ENCODE data around the gene SPTY2D1.
"Not testable (repeated sequence)": the region's sequence is repeated elsewhere in the genome, so short reads cannot be mapped to it uniquely, and the experiment has no call there.

Gene SPTY2D1

GRCh38 chr11:18599739-18600230 is 34.4 kb downstream of the SPTY2D1 start, which contains the start of gene MISFA:
MISFA (plus strand) TSS chr11:18599789; CDS start chr11:18599929, 140 bp downstream.
- H3K27me3 ChIP-seq (ENCODE audit: control insufficient read depth, low read length): no peaks in the 10 kb centered on the region
- TF ChIP-seq EZH2phosphoT487 (IDR thresholded peaks at IDR 0.05; ENCODE audit: borderline replicate concordance, low read length): no peak
- TF ChIP-seq, protein P1, sequence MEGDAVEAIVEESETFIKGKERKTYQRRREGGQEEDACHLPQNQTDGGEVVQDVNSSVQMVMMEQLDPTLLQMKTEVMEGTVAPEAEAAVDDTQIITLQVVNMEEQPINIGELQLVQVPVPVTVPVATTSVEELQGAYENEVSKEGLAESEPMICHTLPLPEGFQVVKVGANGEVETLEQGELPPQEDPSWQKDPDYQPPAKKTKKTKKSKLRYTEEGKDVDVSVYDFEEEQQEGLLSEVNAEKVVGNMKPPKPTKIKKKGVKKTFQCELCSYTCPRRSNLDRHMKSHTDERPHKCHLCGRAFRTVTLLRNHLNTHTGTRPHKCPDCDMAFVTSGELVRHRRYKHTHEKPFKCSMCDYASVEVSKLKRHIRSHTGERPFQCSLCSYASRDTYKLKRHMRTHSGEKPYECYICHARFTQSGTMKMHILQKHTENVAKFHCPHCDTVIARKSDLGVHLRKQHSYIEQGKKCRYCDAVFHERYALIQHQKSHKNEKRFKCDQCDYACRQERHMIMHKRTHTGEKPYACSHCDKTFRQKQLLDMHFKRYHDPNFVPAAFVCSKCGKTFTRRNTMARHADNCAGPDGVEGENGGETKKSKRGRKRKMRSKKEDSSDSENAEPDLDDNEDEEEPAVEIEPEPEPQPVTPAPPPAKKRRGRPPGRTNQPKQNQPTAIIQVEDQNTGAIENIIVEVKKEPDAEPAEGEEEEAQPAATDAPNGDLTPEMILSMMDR (IDR thresholded peaks at IDR 0.05; ENCODE audit: low read depth, low read length, poor library complexity, severe bottlenecking): no peak
- no peaks in the 10 kb centered on the region for H4K20me1 ChIP-seq (ENCODE audit: control insufficient read depth, insufficient read depth, low read depth, low read length)
- H3K79me2 ChIP-seq (ENCODE audit: control insufficient read depth, low read length): no peaks in the 10 kb centered on the region
- no peak within 1 kb of the TSS for H3K27ac ChIP-seq (ENCODE audit: low read depth, low read length)
- H3K9me3 ChIP-seq (ENCODE audit: control insufficient read depth, insufficient read depth, low read length): no peaks in the 10 kb centered on the region
- no peaks in the 10 kb centered on the region for H3F3A ChIP-seq (ENCODE audit: control insufficient read depth, insufficient read depth)
- H3K4me2 ChIP-seq (ENCODE audit: low read length): no peak within 1 kb of the TSS
- H3K4me1 ChIP-seq (ENCODE audit: control insufficient read depth, low read length): no peaks in the 10 kb centered on the region
- H3K4me3 ChIP-seq (ENCODE audit: low read length): no peak within 1 kb of the TSS
- H3K36me3 ChIP-seq (ENCODE audit: control insufficient read depth, low read length): peaks cover 9% of the 10 kb centered on the region; the same call in 1 of the 2 replicates
- H3K9me2 ChIP-seq (replicated peaks; ENCODE audit: control insufficient read depth, low read length): no peaks in the 10 kb centered on the region

- Histone ChIP-seq H3K4me1 (ENCODE audit: control insufficient read depth, low read length) (peaks cover 12% of the 10 kb centered on the region), H3K4me2 (ENCODE audit: low read length) (no peak overlapping the region), H3K36me3 (ENCODE audit: control insufficient read depth, low read length) (peaks cover 9% of the 10 kb centered on the region; the same call in 1 of the 2 replicates), H4K20me1 (ENCODE audit: control insufficient read depth, insufficient read depth, low read depth, low read length) (no peaks in the 10 kb centered on the region), H3K9me2 (replicated peaks; ENCODE audit: control insufficient read depth, low read length) (no peaks in the 10 kb centered on the region), H3K27ac (ENCODE audit: low read depth, low read length) (no peak overlapping the region), H3K79me2 (ENCODE audit: control insufficient read depth, low read length) (peaks cover 29% of the 10 kb centered on the region), H3K4me3 (ENCODE audit: low read length) (no peak overlapping the region), H3K27me3 (ENCODE audit: control insufficient read depth, low read length) (no peaks in the 10 kb centered on the region), H3F3A (ENCODE audit: control insufficient read depth, insufficient read depth) (no peaks in the 10 kb centered on the region), H3K9me3 (ENCODE audit: control insufficient read depth, insufficient read depth, low read length) (no peaks in the 10 kb centered on the region)
- TF ChIP-seq, protein P1 (IDR thresholded peaks at IDR 0.05; ENCODE audit: low read depth, low read length, poor library complexity, severe bottlenecking): no peak
- TF ChIP-seq EZH2phosphoT487 (IDR thresholded peaks at IDR 0.05; ENCODE audit: borderline replicate concordance, low read length): no peak
Measured at GRCh38 chr11:18594999-18595749, 39.0 kb downstream of the SPTY2D1 start.

- not testable (repeated sequence) for H3K4me3 ChIP-seq (ENCODE audit: low read length)
Measured at GRCh38 chr11:18594088-18594487, 40.1 kb downstream of the SPTY2D1 start.

DNA sequence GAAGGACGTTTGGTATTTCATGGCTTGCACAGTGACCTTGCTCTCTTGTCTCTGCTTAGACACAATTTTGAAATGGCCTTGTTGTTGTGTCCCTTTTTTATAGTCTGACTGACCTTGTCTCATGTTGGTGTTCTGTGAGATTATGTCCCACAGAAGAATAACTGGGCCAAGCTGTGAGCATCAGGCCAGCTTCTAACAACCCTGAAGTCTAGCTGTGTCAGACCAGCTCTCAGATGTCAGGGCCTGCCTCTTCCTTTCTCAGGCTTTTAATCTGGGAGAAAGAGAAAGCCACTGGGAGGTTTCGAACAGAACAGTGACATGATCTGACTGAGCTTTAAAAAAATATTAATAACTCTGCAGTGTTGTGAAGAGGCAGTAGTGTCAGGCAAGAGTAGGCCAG is 43.6 kb downstream of the SPTY2D1 start:
- TF ChIP-seq EZH2phosphoT487 (IDR thresholded peaks at IDR 0.05; ENCODE audit: borderline replicate concordance, low read length): no peak
- Histone ChIP-seq H3K27ac (ENCODE audit: low read depth, low read length) (no peak overlapping the region), H3K4me3 (ENCODE audit: low read length) (peak overlapping the region; percentile 82), H3K9me3 (ENCODE audit: control insufficient read depth, insufficient read depth, low read length) (no peaks in the 10 kb centered on the region), H3F3A (ENCODE audit: control insufficient read depth, insufficient read depth) (no peaks in the 10 kb centered on the region), H3K9me2 (replicated peaks; ENCODE audit: control insufficient read depth, low read length) (no peaks in the 10 kb centered on the region), H3K27me3 (ENCODE audit: control insufficient read depth, low read length) (no peaks in the 10 kb centered on the region), H3K79me2 (ENCODE audit: control insufficient read depth, low read length) (peaks cover 68% of the 10 kb centered on the region), H3K4me1 (ENCODE audit: control insufficient read depth, low read length) (peaks cover 30% of the 10 kb centered on the region), H3K36me3 (ENCODE audit: control insufficient read depth, low read length) (peaks cover 1% of the 10 kb centered on the region), H3K4me2 (ENCODE audit: low read length) (peak overlapping the region; percentile 72), H4K20me1 (ENCODE audit: control insufficient read depth, insufficient read depth, low read depth, low read length) (no peaks in the 10 kb centered on the region)

More at GRCh38 chr11:18594088-18594487, 40.1 kb downstream of the SPTY2D1 start:
- not testable (repeated sequence) for H3K9me2 ChIP-seq (replicated peaks; ENCODE audit: control insufficient read depth, low read length); H3K9me3 ChIP-seq (ENCODE audit: control insufficient read depth, insufficient read depth, low read length); H3K27ac ChIP-seq (ENCODE audit: low read depth, low read length); H3F3A ChIP-seq (ENCODE audit: control insufficient read depth, insufficient read depth); H4K20me1 ChIP-seq (ENCODE audit: control insufficient read depth, insufficient read depth, low read depth, low read length); H3K27me3 ChIP-seq (ENCODE audit: control insufficient read depth, low read length); H3K4me2 ChIP-seq (ENCODE audit: low read length); H3K36me3 ChIP-seq (ENCODE audit: control insufficient read depth, low read length)
- H3K4me1 ChIP-seq (ENCODE audit: control insufficient read depth, low read length): peaks cover 23% of the 10 kb centered on the region
- H3K79me2 ChIP-seq (ENCODE audit: control insufficient read depth, low read length): peaks cover 39% of the 10 kb centered on the region

Data from DOHH2 (cell line).